ENCODE measurements around the gene GFRA3.

DNA sequence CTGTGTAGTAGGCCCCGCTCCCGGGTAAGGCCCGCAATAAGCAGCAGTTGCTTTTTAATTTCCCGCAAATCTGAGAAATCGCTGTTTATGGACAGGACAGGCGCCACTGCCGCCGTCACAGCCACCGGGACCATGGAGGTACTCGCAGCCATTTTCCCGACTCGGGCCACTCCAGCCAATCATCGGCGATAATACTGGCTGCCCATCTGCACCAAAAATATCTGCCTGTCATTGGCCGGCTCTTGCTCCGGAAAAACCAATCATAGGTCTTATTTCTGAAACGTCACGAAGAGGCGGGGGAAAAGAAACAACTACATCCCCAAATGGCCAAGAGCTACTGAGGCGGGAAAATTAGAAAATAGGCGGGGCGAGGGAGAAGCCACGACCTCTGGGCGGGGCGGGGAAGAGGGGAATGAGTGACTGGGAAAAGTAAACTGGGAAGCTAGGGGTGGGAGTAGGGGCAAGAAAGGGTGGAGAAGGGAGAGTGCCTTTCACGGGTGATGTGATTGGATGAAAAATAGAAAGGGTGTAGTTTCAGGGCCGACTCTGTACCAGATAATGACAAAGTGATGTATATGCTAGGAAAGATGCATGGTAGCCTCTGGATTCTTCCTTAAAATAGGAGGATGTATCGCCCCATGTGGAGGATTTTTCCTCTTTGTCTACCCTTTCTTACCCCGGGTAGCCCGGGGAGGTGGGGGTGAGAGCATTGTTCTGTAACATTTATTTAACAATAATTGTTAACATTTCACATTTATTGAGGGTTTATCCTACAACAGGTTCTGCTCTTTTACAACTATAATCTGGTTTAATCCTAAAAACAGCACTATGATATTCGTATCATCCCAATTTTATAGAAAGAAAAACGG lies 61.0 kb downstream of the GFRA3 start, which contains the start of gene CDC23:
- TF ChIP-seq EZH2 (IDR thresholded peaks at IDR 0.05; ENCODE audit: insufficient read depth, low read length) = no peak
- TF ChIP-seq, protein P1, sequence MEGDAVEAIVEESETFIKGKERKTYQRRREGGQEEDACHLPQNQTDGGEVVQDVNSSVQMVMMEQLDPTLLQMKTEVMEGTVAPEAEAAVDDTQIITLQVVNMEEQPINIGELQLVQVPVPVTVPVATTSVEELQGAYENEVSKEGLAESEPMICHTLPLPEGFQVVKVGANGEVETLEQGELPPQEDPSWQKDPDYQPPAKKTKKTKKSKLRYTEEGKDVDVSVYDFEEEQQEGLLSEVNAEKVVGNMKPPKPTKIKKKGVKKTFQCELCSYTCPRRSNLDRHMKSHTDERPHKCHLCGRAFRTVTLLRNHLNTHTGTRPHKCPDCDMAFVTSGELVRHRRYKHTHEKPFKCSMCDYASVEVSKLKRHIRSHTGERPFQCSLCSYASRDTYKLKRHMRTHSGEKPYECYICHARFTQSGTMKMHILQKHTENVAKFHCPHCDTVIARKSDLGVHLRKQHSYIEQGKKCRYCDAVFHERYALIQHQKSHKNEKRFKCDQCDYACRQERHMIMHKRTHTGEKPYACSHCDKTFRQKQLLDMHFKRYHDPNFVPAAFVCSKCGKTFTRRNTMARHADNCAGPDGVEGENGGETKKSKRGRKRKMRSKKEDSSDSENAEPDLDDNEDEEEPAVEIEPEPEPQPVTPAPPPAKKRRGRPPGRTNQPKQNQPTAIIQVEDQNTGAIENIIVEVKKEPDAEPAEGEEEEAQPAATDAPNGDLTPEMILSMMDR (IDR thresholded peaks at IDR 0.05; ENCODE audit: insufficient read depth, low read depth, low read length) = no peak

All from astrocyte (in vitro differentiated cells and primary cell).